Stimulated activated CD8-positive, alpha-beta memory T cell treated with anti-CD3 and anti-CD28 coated beads, Interleukin-12 subunit alpha, Interleukin-12 subunit beta, amount 100 ng/mL, for 24 hours (primary cell): Measurements from ENCODE around the gene CDK5RAP3.
"Not testable (repeated sequence)": the region's sequence is repeated elsewhere in the genome, so short reads cannot be mapped to it uniquely, and the experiment has no call there.

Source experiments
- DNase-seq: peaks from one replicate; pipeline ENCODE4 v3.0.0-alpha.2; 2020; ENCODE audit errors: extremely low read depth

Gene CDK5RAP3

DNA sequence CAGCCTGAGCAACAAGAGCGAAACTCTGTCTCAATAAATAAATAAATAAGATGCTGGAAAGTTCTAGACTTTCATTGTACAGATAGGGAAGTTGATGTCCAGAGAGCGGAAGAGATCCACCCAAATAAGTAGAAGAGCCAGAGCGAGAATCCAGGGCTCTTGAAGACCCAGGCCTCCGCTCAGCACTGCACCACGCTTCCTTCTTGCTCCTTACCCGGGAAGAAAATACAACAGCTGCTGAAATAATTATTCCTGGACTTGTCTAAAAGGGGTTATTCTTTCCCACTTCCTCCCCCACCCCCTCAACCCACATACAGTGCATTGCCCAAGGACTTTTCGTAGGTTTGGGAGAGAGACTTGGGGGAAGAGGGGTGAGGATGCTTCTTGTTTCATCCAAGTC, 26.7 kb downstream of the CDK5RAP3 start:
- DNase-seq: no peak

DNA sequence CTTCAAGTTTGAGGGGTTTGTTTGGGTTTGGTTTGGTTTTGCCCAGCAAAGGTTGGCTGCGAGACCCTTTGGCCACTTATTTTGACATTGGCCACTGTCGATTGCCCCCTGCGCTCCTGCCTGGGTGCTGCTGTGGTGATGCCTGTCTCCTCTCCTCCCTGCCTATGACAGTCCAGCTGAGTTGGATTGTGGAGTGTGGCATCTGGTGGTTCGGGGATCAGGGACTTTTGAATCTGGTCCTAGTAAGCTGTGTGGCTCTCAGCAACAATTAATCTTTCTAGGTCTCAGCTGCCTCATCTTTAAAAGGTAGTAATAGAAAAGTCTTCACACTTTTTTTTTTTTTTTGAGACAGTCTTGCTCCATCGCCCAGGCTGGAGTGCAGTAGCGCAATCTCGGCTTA, 27.1 kb downstream of the CDK5RAP3 start:
- no peak for DNase-seq

GRCh38 chr17:47999582-47999981, 28.7 kb downstream of the CDK5RAP3 start:
- no peak for DNase-seq

GRCh38 chr17:48001197-48001596, 30.3 kb downstream of the CDK5RAP3 start:
- no peak for DNase-seq

- not testable (repeated sequence) for DNase-seq
Measured at GRCh38 chr17:48001657-48002056, 30.7 kb downstream of the CDK5RAP3 start.

GRCh38 chr17:48002266-48002915, 31.5 kb downstream of the CDK5RAP3 start:
- DNase-seq: no peak

DNA sequence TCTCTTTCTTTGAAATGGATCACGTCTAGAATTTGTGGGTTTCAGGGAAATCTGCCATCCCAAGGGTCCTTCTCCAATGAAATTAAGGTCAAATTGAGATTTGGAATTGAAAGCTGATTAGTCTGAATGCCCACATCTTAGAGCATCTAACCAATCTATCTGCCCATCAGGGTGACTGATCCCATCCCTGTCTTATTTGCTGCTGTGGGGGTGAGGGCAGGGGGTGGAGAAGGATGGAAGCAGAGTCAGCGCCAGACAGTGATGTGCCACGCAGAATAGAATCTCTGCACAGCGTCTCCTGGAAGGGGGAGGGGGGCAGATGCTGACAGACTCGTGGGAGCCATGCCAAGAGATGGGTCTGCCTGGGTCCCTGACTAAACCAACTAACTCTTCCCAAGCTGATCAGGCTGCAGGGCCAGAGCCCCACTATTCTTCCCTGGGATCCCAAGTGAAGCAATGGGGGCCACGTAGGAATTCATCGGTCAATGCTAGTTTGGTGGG, 32.1 kb downstream of the CDK5RAP3 start:
- no peak for DNase-seq

- DNase-seq: no peak
Measured at GRCh38 chr17:48003417-48004151, 32.7 kb downstream of the CDK5RAP3 start.

- DNase-seq: no peak
Measured at GRCh38 chr17:48004983-48005382, 34.1 kb downstream of the CDK5RAP3 start.

- no peak for DNase-seq
Measured at GRCh38 chr17:48006936-48007709, 36.2 kb downstream of the CDK5RAP3 start.

GRCh38 chr17:48010193-48010592, 39.3 kb downstream of the CDK5RAP3 start:
- no peak for DNase-seq

DNA sequence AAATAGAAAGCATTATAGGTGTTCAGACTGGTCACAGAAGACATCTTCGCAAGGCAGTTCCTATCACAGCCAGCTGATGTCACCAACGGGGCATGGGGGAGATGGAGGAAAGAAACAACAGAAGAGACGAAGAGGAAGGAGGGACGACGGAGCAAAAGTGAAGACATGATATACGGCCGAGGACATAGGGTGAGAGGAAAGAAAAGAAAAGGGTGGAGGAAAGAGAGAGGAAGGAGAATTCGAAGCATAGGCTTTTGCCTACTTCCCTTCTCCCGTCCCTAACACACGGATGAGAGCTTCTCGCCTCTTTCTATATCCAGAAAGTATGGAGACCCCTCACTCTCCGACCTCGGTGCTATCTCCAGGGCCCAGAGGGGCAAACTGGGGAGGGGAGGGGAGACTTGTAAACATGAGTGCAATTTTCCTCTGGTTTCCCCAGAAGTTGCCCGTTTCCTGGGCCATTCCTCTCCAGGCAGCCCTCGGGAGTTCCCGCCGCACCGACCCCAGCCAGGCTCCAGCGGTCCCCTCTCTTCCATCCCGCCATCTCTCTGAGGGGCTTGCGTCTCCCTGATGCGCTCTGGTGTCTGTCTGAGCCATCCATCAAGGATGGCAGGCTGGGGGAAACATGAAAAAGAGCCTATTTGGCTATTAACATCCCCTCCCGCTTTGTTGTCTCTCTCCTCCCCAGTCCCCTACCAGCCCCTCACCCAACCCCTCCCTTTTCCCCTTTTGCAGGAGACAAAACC, 40.7 kb downstream of the CDK5RAP3 start:
- DNase-seq: no peak

- DNase-seq: no peak
Measured at GRCh38 chr17:48012151-48012520, 41.2 kb downstream of the CDK5RAP3 start.

DNA sequence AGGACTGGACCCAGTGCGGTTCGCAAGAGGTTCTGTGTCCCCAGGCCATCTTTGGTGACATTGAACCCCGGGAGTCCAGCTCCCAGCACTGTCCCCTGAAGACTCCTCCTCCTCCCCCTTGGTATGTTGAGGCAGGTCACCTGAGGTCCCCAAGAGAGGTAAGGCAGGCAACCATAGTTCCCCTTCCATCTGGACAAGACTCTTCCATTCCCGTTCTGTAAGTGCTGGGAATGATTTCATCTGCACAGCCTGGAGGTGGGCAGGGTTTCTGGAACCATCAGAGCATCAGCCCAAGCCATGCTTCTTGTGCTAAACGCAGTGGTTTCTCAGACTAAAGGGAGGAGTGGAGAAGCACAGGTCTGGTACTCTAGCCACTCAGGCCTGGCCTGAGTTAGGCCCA, 41.7 kb downstream of the CDK5RAP3 start:
- DNase-seq: no peak

GRCh38 chr17:48013876-48014594, 43.1 kb downstream of the CDK5RAP3 start:
- DNase-seq: no peak

GRCh38 chr17:48014595-48015111, 43.7 kb downstream of the CDK5RAP3 start:
- no peak for DNase-seq

DNA sequence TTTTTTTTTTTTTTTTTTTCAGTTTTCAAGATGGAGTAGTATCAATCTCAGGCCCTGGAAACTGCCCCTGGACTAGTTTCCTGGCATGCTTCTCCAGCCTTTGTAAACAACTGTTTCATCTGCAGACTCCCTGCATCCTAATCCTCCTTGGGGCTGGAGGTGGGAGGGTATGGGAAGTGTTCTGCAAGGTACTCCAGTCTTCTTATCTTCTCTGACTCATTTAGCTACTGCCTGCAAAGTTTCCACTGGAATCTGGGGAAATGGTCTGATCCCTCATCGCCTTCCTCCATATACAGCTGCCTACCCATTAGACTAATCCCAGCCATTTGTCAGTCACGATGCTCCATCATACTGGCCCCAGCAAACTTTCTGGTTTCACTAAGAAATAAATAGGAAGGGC, 45.2 kb downstream of the CDK5RAP3 start:
- no peak for DNase-seq

GRCh38 chr17:48017817-48018158, 46.9 kb downstream of the CDK5RAP3 start:
- not testable (repeated sequence) for DNase-seq

- no peak for DNase-seq
Measured at GRCh38 chr17:48021934-48022333, 51.0 kb downstream of the CDK5RAP3 start.

DNA sequence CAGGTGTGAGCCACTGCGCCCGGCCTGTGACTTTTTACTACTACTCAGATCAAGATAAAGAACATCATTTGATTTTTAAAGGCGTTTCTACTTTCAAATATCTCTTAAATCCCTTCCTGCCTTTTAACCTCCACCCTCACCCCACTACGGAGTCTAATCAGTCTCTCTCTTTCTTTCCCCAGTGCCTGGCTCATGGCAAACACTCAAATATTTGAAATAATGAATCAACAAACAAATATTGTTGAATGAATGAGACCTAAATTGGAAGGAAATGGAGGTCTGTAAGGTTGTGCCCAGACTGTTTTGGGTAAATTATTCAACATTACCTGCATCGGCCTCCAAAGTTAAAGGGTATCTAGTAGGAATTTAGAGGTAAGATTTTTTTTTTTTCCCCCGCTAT, 52.0 kb downstream of the CDK5RAP3 start:
- DNase-seq: no peak
